ENCODE data around the gene RNF135. TPM values are rescaled to one million over a fixed set of nuclear protein-coding genes. Genes with fewer than 3 reads are reported as not detected.
A peak's percentile ranks its signal among the peaks of the same experiment; 100 is the strongest.

Gene RNF135
- total and polyA plus RNA-seq, 8 donors, result 15.0 to 38.5 (median 16.3) TPM

DNA sequence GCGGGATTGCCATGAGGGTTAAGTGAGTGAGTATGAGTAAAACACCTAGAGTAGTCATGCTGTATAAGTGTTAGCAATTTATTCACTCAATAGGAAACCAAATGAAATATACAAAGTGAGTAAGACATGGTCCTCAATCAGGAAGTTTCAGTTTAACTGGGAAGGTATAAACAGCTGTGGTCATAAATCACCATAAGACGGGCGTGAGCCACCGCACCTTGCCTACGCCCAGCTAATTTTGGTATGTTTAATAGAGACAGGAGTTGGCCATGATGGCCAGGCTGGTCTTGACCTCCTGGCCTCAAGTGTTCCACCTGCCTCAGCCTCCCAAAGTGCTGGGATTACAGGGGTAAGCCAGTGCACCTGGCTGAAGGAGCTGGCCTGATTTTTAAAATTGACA is 27.0 kb downstream of the RNF135 start:
- DNase-seq (no peak), ATAC-seq (no peak)
- H3K9me3 ChIP-seq, result no peaks in the 10 kb centered on the region
- no peak overlapping the region for H3K4me3 ChIP-seq
- no peak overlapping the region for H3K27ac ChIP-seq
- no peaks in the 10 kb centered on the region for H3K27me3 ChIP-seq
- peaks cover 0 to 96% of the 10 kb centered on the region in 2 donors for H3K36me3 ChIP-seq
- intact Hi-C loops (cut with DNase I), result no loop called here
- TF ChIP-seq, protein P1, sequence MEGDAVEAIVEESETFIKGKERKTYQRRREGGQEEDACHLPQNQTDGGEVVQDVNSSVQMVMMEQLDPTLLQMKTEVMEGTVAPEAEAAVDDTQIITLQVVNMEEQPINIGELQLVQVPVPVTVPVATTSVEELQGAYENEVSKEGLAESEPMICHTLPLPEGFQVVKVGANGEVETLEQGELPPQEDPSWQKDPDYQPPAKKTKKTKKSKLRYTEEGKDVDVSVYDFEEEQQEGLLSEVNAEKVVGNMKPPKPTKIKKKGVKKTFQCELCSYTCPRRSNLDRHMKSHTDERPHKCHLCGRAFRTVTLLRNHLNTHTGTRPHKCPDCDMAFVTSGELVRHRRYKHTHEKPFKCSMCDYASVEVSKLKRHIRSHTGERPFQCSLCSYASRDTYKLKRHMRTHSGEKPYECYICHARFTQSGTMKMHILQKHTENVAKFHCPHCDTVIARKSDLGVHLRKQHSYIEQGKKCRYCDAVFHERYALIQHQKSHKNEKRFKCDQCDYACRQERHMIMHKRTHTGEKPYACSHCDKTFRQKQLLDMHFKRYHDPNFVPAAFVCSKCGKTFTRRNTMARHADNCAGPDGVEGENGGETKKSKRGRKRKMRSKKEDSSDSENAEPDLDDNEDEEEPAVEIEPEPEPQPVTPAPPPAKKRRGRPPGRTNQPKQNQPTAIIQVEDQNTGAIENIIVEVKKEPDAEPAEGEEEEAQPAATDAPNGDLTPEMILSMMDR (IDR thresholded peaks at IDR 0.05), result no peak
- H3K4me1 ChIP-seq, result no peaks in the 10 kb centered on the region

DNA sequence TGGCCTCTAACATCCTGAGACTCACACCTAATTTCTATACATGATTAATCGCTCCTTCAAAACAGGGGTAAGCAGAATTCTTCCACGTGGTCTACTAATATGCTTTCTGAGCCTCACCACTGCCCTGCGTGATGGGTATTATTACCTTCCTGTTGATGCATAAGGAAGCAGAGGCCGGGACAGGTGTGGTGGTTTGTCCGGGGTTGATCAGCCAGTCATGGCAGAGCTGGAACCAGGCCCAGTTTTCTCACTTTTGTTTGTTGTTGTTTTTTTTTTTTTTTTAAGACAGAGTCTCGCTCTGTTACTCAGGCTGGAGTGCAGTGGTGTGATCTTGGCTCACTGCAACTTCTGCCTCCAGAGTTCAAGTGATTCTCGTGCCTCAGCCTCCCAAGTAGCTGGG is 31.2 kb downstream of the RNF135 start:
- H3K4me1 ChIP-seq, result no peaks in the 10 kb centered on the region
- intact Hi-C loops (cut with DNase I), result no loop called here
- no peak overlapping the region for H3K27ac ChIP-seq
- no peak for ATAC-seq
- TF ChIP-seq, protein P1 (IDR thresholded peaks at IDR 0.05), result no peak
- DNase-seq, result no peak
- no peak overlapping the region for H3K4me3 ChIP-seq
- H3K36me3 ChIP-seq, result peaks cover 0 to 67% of the 10 kb centered on the region in 2 donors
- H3K9me3 ChIP-seq, result no peaks in the 10 kb centered on the region
- H3K27me3 ChIP-seq, result no peaks in the 10 kb centered on the region

DNA sequence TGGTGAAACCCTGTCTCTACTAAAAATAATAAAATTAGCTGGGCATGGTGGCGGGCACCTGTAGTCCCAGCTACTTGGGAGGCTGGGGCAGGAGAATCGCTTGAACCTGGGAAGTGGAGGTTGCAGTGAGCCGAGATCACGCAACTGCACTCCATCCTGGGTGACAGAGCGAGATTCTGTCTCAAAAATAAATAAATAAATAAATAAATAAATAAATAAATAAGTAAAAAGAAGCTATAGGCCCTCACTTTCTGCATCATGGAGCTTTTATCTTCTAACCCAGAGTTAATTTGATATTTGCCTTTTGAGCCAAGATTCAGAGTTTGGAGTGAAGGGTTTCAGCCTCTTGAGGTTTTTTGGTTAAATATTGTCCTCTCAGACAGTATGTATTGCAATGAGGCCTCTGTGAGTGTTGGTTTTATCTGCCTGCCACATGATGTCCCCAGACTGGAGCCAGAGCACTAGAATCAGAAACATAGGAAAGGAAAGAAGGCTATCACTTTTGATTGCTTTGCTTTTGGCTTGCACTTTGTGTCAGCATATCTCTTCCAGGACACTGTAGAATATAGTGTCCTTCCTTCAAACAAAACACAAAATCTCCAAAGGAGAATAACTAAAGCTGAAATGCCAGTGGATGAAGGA is 32.5 kb downstream of the RNF135 start:
- intact Hi-C loops (cut with DNase I), result no loop called here
- Histone ChIP-seq H3K9me3 (no peaks in the 10 kb centered on the region), H3K27me3 (no peaks in the 10 kb centered on the region), H3K27ac (no peak overlapping the region), H3K4me1 (peaks cover 0 to 6% of the 10 kb centered on the region in 2 donors), H3K36me3 (peaks cover 0 to 54% of the 10 kb centered on the region in 2 donors), H3K4me3 (no peak overlapping the region)
- DNase-seq (no peak), ATAC-seq (no peak)
- TF ChIP-seq, protein P1 (IDR thresholded peaks at IDR 0.05), result no peak

DNA sequence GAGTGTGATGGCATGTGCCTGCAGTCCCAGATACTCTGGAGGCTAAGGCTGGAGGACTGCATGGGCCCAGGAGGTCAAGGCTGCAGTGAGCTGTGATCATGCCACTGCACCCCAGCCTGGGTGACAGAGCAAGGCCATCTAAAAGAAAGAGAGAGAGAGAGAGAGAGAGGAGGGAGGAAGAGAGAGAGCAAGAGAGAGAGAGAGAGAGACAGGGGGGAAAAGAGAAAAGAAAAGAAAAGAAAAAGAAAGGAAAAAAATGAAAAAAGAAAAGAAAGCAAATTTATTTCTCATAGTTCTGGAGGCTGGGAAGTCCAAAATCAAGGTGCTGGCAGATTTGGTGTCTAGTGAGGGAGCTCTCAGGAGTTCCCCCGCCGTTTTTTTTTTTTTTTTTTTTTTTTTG is 33.3 kb downstream of the RNF135 start:
- ATAC-seq (no peak), DNase-seq (no peak)
- H3K9me3 ChIP-seq, result no peaks in the 10 kb centered on the region
- H3K36me3 ChIP-seq, result peaks cover 0 to 46% of the 10 kb centered on the region in 2 donors
- intact Hi-C loops (cut with DNase I), result no loop called here
- TF ChIP-seq, protein P1 (IDR thresholded peaks at IDR 0.05), result no peak
- H3K27ac ChIP-seq, result no peak overlapping the region
- no peaks in the 10 kb centered on the region for H3K27me3 ChIP-seq
- H3K4me1 ChIP-seq, result peaks cover 0 to 6% of the 10 kb centered on the region in 2 donors
- no peak overlapping the region for H3K4me3 ChIP-seq

DNA sequence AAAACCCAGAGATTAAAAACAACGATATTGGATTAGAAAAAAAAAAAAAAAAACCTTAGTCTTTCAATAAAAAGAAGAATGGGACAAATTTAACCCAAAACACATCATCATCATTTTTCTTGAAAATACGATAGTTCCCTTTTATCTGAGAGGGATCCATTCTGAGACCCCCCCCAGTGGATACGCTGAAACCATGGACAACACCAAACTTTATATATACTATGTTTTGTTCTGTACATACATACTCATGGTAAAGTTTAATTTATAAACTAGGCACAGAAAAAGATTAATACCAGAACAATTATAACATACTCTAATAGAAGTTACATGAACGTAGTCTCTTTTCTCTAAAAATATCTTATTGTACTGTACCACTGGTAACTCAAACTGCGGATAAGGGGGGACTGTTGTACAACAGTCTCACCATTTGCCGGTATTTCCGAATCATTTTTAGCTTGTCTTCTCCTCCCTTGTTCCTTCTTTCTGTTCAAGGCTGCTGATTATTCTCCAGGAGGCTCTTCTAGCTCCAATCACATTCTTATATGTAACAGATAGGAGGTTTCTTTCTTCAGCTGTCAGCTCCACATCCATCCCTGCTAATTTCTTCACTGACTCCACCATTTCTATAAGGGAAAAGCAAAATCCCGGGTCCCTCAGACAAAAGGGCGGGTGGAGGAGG is 37.0 kb downstream of the RNF135 start:
- no peaks in the 10 kb centered on the region for H3K27me3 ChIP-seq
- H3K27ac ChIP-seq, result peak overlapping the region; percentile 52 to 89
- DNase-seq, result no peak
- H3K4me1 ChIP-seq, result peaks cover 0 to 11% of the 10 kb centered on the region in 2 donors
- peak overlapping the region; percentile 59 for H3K4me3 ChIP-seq
- no peaks in the 10 kb centered on the region for H3K9me3 ChIP-seq
- peaks cover 0 to 12% of the 10 kb centered on the region in 2 donors for H3K36me3 ChIP-seq
- no peak for ATAC-seq
- TF ChIP-seq, protein P1 (IDR thresholded peaks at IDR 0.05), result no peak
- intact Hi-C loops (cut with DNase I), result no loop called here

Data from left lung (tissue), 10 donors.